ENCODE measurements around the gene KCNQ5.

DNA sequence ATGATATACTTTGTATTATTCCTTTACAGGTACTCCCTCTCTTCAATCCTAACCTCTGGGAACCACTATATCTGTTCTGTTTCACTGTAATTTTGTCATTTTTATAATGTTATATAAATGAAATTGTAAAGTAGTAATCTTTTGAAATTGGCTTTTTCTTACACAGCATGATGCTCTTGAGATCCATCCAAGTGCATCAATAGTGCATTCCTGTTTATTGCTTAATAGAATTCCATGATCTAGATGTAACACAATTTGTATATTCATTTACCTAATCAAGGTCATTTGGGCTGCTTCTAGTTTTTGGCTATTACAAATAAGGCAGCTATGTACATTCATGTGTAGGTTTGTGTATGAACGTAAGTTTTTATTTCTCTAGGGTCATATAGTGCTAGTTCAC, 428.8 kb downstream of the KCNQ5 start:
- no peak for TF ChIP-seq POLR2AphosphoS5 (IDR thresholded peaks at IDR 0.05; ENCODE audit: borderline replicate concordance, low read depth, low read length)
- no peak for TF ChIP-seq EZH2 (IDR thresholded peaks at IDR 0.05)
- TF ChIP-seq FOXP2 (optimal IDR thresholded peaks at IDR 0.05; ENCODE audit: control extremely low read depth, extremely low read length, insufficient read depth): no peak
